AG04450 (cell line): ENCODE results near the gene SEC23A. TPM values are rescaled to one million over a fixed set of nuclear protein-coding genes. Genes with fewer than 3 reads are reported as not detected.

Experiments used
- CTCF ChIA-PET: fragments of 300-600, 350-600 bp; formaldehyde crosslinking; extraction: SDS; loops from one replicate; lab custom pipeline; 2022; ENCODE audit warnings: antibody characterized with exemption, inconsistent platforms; lab: Charles Lee
- POLR2A ChIA-PET: fragments of 350-600 bp; formaldehyde crosslinking; extraction: SDS; loops from one replicate; lab custom pipeline; 2021; ENCODE audit warnings: antibody characterized with exemption, inconsistent platforms; lab: Yijun Ruan, JAX
- DNase-seq: peaks from one replicate; pipeline ENCODE4 v3.0.0-alpha.2; 2011; ENCODE audit warnings: low read depth, low spot score
- H3K27ac ChIP-seq: one replicate; pipeline ENCODE4 v1.5.1; 2012; ENCODE audit warnings: low read depth, low read length, control low read depth
- H3K27me3 ChIP-seq: one replicate; pipeline ENCODE4 v1.6.0; 2012; ENCODE audit warnings: low read length; ENCODE audit not compliant: control insufficient read depth, insufficient read depth
- H3K4me3 ChIP-seq: 2 replicates; pipeline ENCODE4 v1.5.1; 2011; ENCODE audit warnings: mild to moderate bottlenecking, low read depth, low read length, control low read depth
- H3K9me3 ChIP-seq: 2 replicates; pipeline ENCODE4 v1.5.1; 2012; ENCODE audit warnings: low read length; ENCODE audit not compliant: control insufficient read depth, insufficient read depth
- polyA plus RNA-seq: library from polyadenylated mRNA; depleted of rRNA; stranded (reverse); fragments of >200 nt; gene quantifications from 2 replicates; pipeline ENCODE4 v1.2.3, GENCODE V29; 2011
- TF ChIP-seq, protein P1 (sequence below): IDR thresholded peaks from 2 replicates; pipeline ENCODE4 v1.5.1; 2011; ENCODE audit warnings: low read depth, low read length, control low read depth, inconsistent platforms

Gene SEC23A
- polyA plus RNA-seq, 1 experiment, result 310 TPM

DNA sequence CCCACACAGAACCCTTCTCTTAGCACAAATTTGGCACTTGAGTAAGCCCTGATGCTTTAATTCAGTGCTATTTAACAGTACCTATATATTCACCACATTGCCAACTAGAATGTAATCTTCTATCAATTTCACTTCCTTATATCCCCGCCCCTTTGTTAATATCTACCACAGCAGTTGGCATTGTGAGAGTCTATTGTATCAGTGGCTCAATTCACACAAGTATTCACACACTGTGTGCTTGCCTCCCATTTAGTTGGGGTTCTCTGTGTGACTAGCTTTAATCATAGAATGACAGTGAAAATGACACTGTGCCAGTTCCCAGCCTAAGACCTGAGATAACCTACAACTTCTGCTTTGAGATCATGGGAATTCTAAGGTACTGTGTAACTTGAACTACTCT lies 103.1 kb downstream of the SEC23A start:
- Histone ChIP-seq H3K27ac (no peak overlapping the region), H3K27me3 (no peaks in the 10 kb centered on the region), H3K9me3 (no peaks in the 10 kb centered on the region), H3K4me3 (no peak overlapping the region)
- ChIA-PET POLR2A (no interaction called here), CTCF (interaction anchor here (4.4 kb wide), 1 partner anchor 15 kb away, joined by 31 read pairs; no protein-coding TSS in a partner anchor)
- no peak for DNase-seq
- TF ChIP-seq, protein P1, sequence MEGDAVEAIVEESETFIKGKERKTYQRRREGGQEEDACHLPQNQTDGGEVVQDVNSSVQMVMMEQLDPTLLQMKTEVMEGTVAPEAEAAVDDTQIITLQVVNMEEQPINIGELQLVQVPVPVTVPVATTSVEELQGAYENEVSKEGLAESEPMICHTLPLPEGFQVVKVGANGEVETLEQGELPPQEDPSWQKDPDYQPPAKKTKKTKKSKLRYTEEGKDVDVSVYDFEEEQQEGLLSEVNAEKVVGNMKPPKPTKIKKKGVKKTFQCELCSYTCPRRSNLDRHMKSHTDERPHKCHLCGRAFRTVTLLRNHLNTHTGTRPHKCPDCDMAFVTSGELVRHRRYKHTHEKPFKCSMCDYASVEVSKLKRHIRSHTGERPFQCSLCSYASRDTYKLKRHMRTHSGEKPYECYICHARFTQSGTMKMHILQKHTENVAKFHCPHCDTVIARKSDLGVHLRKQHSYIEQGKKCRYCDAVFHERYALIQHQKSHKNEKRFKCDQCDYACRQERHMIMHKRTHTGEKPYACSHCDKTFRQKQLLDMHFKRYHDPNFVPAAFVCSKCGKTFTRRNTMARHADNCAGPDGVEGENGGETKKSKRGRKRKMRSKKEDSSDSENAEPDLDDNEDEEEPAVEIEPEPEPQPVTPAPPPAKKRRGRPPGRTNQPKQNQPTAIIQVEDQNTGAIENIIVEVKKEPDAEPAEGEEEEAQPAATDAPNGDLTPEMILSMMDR, result no peak

DNA sequence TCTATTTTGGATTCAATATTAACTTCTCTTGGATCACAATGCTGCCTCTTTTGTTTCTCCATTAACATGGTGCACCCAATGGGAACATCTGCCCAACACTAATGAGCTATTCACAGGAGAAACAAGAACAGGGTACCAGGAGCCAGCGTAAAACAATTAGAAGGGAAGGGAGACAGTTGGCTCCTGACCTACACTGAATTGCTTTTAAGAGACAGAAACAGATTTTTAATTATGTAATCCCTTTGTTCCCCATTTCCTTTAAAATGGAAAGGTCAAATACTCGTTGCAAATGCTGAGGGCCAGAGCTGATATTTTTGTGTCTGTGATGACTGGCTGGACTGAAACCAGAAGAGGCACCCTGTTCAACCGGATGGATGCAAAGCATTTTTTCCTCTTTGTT lies 108.3 kb downstream of the SEC23A start:
- H3K27me3 ChIP-seq, result no peaks in the 10 kb centered on the region
- POLR2A ChIA-PET, result no interaction called here
- TF ChIP-seq, protein P1, result no peak
- H3K4me3 ChIP-seq, result no peak overlapping the region
- no peaks in the 10 kb centered on the region for H3K9me3 ChIP-seq
- H3K27ac ChIP-seq, result no peak overlapping the region
- CTCF ChIA-PET, result interaction anchor here (1.2 to 1.9 kb wide), 2 partner anchors 21 to 273 kb away, joined by 5 to 7 read pairs; no protein-coding TSS in a partner anchor
- DNase-seq, result no peak

DNA sequence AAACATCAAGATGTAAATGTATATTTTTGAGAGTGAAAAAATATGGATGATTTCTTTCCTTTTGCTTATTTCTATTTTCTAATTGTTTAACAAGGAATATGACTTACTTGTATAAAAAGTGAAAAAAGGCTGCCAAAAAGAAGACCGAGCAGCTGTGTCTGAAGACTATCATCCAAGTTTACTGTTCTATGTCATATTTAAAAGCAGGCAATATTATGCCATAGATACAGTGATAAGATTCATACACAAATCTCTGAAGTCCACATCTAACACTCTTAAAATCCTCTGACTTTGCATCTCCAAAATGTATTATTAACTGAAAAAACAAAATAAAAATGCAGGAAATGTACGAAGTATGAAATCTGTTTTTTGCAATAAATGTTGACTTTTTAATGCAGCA lies 109.1 kb downstream of the SEC23A start:
- DNase-seq, result no peak
- no peak overlapping the region for H3K27ac ChIP-seq
- CTCF ChIA-PET, result interaction anchor here (0.6 kb wide), 1 partner anchor 22 kb away, joined by 3 read pairs; no protein-coding TSS in a partner anchor
- TF ChIP-seq, protein P1, result no peak
- POLR2A ChIA-PET, result no interaction called here
- H3K4me3 ChIP-seq, result no peak overlapping the region
- H3K27me3 ChIP-seq, result no peaks in the 10 kb centered on the region
- H3K9me3 ChIP-seq, result no peaks in the 10 kb centered on the region

DNA sequence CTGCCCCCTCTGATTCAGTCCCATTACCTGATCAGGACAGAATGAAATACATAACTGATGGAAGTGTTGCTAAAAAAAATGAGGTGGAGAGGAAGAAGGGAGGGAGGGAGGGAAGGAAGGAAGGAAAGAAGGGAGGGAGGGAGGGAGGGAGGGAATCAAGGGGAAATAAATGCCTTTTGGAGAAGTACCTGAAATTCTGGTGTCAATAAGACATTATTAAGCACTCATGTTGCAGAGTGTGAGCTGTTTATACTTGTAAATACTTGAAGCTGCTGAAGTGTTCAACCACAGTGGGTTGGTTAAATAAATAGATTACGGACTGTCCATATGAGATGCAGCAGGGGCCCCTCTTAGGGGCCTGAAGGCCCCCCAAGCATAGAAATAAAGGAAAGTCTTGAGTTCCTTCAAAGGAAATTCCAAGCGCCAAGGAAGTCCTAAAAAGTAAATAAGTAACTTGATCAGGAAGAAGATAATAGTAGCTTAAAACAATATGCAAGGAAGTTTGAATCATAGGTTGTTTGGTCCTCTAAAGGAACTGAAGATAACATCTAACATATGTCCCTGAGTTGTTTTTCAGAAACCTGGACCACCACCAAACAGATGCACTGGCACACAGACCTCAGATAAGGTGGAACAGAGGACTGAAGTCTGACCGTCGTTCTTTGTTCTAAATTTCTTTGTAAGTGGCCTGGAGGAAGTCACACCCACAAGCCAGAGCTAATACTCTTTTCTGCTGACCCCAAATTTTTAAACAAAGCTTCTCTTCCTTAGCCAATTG lies 110.8 kb downstream of the SEC23A start:
- H3K27ac ChIP-seq, result no peak overlapping the region
- no peak overlapping the region for H3K4me3 ChIP-seq
- POLR2A ChIA-PET, result no interaction called here

More for the DNA sequence above, 110.8 kb downstream of the SEC23A start:
- H3K9me3 ChIP-seq, result no peaks in the 10 kb centered on the region
- TF ChIP-seq, protein P1, result no peak
- H3K27me3 ChIP-seq, result no peaks in the 10 kb centered on the region
- DNase-seq, result no peak
- CTCF ChIA-PET, result interaction anchor here (0.7 to 2.5 kb wide), 3 partner anchors 23 to 329 kb away, joined by 4 to 10 read pairs (median 6); no protein-coding TSS in a partner anchor
